Measurements from ENCODE around the gene RNF135. TPM values are rescaled to one million over a fixed set of nuclear protein-coding genes. Genes with fewer than 3 reads are reported as not detected.

The RNF135 gene
- total RNA-seq, 1 experiment from 2014 or later, result 11.2 TPM

DNA sequence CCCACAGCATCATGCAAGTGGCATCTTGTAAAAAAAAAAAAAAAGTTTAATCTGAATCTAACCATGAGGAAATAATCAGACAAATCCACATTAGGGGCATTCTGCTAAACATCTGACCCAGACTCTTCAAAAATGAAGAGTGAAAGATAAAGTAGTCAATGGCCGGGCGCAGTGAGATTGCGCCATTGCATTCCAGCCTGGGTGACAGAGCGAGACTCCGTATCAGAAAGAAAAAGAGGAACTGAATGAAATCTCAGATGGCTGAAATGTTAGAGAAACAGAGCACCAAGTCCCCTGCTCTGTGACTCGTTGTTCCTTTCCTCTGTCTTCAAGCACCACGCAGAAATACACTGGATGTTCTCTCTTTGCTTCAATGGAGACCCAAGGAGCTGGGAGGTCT is 12.7 kb upstream of the RNF135 start (continued):
- TF ChIP-seq, protein P1, sequence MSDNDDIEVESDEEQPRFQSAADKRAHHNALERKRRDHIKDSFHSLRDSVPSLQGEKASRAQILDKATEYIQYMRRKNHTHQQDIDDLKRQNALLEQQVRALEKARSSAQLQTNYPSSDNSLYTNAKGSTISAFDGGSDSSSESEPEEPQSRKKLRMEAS (IDR thresholded peaks at IDR 0.05), result no peak
- TF ChIP-seq FOSL1 (IDR thresholded peaks at IDR 0.05; ENCODE audit: low read depth) (no peak), CBX3 (IDR thresholded peaks at IDR 0.05; ENCODE audit: low read depth) (no peak), TCF7L2 (IDR thresholded peaks at IDR 0.05; ENCODE audit: borderline replicate concordance, extremely low read depth, insufficient read depth, insufficient read length) (no peak)

DNA sequence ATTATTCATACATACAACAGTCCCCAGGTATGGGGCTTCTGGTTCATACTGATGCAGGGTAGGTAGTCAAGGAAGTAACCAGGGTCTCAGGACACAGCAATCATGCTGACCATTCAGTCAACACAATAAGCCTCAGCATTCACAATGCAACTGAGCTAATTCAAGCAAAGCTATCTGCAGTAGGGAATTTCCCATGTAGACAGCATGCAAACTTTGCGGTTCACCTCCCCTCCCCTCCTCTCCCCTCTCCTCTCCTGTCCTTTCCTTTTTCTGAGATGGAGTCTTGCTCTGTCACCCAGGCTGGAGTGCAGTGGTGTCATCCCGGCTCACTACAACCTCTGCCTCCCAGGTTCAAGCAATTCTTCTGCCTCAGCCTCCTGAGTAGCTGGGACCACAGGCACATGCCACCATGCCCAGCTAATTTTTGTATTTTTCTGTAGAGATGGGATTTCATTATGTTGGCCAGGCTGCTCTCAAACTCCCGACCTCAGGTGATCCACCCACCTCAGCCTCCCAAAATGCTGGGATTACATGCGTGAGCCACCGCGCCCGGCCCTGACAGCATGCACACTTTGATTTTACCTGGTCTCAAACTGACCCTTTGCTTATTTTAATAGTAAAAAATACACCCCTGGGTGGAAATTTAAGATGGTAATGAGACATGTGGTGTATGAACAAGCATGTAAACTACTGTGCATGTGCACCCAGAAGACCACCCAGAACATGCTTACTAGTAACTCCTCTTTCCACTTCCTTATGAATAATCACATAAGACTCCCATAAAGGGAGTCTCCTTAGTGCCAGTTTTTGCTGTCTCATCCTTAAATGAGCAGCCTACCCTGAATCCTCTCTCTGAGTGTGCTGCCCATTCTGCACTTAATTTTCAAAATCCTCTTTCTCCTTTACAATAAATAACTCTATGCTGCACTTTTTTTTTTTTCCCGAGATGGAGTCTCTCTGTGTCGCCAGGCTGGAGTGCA is 9.3 kb upstream of the RNF135 start:
- DNase-seq (ENCODE audit: low read depth, low spot score), result no peak
- Histone ChIP-seq H4K20me1 (ENCODE audit: insufficient read depth) (no peaks in the 10 kb centered on the region), H3K27ac (ENCODE audit: low read depth, low read length) (no peak overlapping the region), H3K27me3 (ENCODE audit: insufficient read depth, low read length) (no peaks in the 10 kb centered on the region), H3K9me2 (ENCODE audit: insufficient read depth) (no peaks in the 10 kb centered on the region), H3K9me3 (ENCODE audit: control insufficient read depth in 1 of 2, insufficient read depth in 1 of 2, low read depth in 1 of 2, low read length in 2 of 2) (no peaks in the 10 kb centered on the region), H3K79me2 (ENCODE audit: insufficient read depth, low read length) (no peaks in the 10 kb centered on the region), H2AFZ (ENCODE audit: low read depth, low read length, poor library complexity, severe bottlenecking) (no peak overlapping the region), H3K36me3 (ENCODE audit: control insufficient read depth in 1 of 2, insufficient read depth in 2 of 2, low read length in 2 of 2) (0 out of 4 replicates have a peak, but pooled peaks cover 0 to under 1% of the 10 kb centered on the region in 2 experiments), H3K9ac (ENCODE audit: low read length) (no peak overlapping the region), H3K4me3 (replicated peaks in 1 of 2; ENCODE audit: low read depth in 1 of 2, low read length in 2 of 2) (no peak overlapping the region), H3K4me2 (ENCODE audit: low read length) (no peak overlapping the region), H3K4me1 (ENCODE audit: control insufficient read depth in 1 of 2, insufficient read depth in 2 of 2, low read length in 2 of 2) (peaks cover 0 to 6% of the 10 kb centered on the region in 2 experiments; a peak in 1 of 4 replicates)
- BruUV-seq (replicated peaks), result no TSS peak
- intact Hi-C loops (cut with micrococcal nuclease), result no loop called here
- ChIA-PET CTCF (no interaction called here), POLR2A (no interaction called here), RAD21 (ENCODE audit: low non-redundant PET in 1 of 2, low total read pairs in 2 of 2, uncharacterized antibody in 2 of 2, unreplicated experiment in 2 of 2) (no interaction called here)
- no peak for ATAC-seq
- TF ChIP-seq POLR2A (IDR thresholded peaks at IDR 0.05; ENCODE audit: borderline replicate concordance, extremely low read depth, insufficient read depth, insufficient read length) (no peak), RAD21 (IDR thresholded peaks at IDR 0.05; ENCODE audit: low read depth) (no peak), POLR2AphosphoS5 (IDR thresholded peaks at IDR 0.05; ENCODE audit: low read depth, low read length) (no peak), TCF7L2 (IDR thresholded peaks at IDR 0.05; ENCODE audit: borderline replicate concordance, extremely low read depth, insufficient read depth, insufficient read length) (no peak), SRF (IDR thresholded peaks at IDR 0.05; ENCODE audit: low read depth) (no peak), SP1 (IDR thresholded peaks at IDR 0.05; ENCODE audit: low read depth) (no peak), FOSL1 (IDR thresholded peaks at IDR 0.05; ENCODE audit: low read depth) (no peak), EZH2 (IDR thresholded peaks at IDR 0.05) (no peak), SIN3A (IDR thresholded peaks at IDR 0.05; ENCODE audit: low read depth) (no peak), ZNF274 (IDR thresholded peaks at IDR 0.05; ENCODE audit: low read depth, low read length) (no peak), YY1 (IDR thresholded peaks at IDR 0.05; ENCODE audit: extremely low read depth, insufficient replicate concordance, low read depth, low read length) (no peak)
- TF ChIP-seq, protein P1 (IDR thresholded peaks at IDR 0.05), result no peak
- TF ChIP-seq, protein P2, sequence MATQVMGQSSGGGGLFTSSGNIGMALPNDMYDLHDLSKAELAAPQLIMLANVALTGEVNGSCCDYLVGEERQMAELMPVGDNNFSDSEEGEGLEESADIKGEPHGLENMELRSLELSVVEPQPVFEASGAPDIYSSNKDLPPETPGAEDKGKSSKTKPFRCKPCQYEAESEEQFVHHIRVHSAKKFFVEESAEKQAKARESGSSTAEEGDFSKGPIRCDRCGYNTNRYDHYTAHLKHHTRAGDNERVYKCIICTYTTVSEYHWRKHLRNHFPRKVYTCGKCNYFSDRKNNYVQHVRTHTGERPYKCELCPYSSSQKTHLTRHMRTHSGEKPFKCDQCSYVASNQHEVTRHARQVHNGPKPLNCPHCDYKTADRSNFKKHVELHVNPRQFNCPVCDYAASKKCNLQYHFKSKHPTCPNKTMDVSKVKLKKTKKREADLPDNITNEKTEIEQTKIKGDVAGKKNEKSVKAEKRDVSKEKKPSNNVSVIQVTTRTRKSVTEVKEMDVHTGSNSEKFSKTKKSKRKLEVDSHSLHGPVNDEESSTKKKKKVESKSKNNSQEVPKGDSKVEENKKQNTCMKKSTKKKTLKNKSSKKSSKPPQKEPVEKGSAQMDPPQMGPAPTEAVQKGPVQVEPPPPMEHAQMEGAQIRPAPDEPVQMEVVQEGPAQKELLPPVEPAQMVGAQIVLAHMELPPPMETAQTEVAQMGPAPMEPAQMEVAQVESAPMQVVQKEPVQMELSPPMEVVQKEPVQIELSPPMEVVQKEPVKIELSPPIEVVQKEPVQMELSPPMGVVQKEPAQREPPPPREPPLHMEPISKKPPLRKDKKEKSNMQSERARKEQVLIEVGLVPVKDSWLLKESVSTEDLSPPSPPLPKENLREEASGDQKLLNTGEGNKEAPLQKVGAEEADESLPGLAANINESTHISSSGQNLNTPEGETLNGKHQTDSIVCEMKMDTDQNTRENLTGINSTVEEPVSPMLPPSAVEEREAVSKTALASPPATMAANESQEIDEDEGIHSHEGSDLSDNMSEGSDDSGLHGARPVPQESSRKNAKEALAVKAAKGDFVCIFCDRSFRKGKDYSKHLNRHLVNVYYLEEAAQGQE (IDR thresholded peaks at IDR 0.05; ENCODE audit: low read depth), result no peak
- TF ChIP-seq, protein P3, sequence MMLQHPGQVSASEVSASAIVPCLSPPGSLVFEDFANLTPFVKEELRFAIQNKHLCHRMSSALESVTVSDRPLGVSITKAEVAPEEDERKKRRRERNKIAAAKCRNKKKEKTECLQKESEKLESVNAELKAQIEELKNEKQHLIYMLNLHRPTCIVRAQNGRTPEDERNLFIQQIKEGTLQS (IDR thresholded peaks at IDR 0.05), result no peak
- TF ChIP-seq, protein P4, sequence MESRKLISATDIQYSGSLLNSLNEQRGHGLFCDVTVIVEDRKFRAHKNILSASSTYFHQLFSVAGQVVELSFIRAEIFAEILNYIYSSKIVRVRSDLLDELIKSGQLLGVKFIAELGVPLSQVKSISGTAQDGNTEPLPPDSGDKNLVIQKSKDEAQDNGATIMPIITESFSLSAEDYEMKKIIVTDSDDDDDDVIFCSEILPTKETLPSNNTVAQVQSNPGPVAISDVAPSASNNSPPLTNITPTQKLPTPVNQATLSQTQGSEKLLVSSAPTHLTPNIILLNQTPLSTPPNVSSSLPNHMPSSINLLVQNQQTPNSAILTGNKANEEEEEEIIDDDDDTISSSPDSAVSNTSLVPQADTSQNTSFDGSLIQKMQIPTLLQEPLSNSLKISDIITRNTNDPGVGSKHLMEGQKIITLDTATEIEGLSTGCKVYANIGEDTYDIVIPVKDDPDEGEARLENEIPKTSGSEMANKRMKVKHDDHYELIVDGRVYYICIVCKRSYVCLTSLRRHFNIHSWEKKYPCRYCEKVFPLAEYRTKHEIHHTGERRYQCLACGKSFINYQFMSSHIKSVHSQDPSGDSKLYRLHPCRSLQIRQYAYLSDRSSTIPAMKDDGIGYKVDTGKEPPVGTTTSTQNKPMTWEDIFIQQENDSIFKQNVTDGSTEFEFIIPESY (IDR thresholded peaks at IDR 0.05; ENCODE audit: extremely low read depth, insufficient replicate concordance, low read length), result no peak

Measured in HCT116 (cell line).